Muscle layer of colon (tissue), 2 donors: ENCODE results near the gene HEMK1.

Source experiments
- H3K27ac ChIP-seq: one replicate; pipeline ENCODE4 v1.7.0; 2013; ENCODE audit warnings: low read depth, mild to moderate bottlenecking, low read length, moderate library complexity
- H3K27me3 ChIP-seq, 2 donors: one replicate each; pipeline ENCODE4 v1.7.0; 2013; ENCODE audit warnings: low read length in 2 of 2, mild to moderate bottlenecking in 2 of 2; ENCODE audit not compliant: insufficient read depth in 2 of 2, control insufficient read depth in 1 of 2
- H3K36me3 ChIP-seq: one replicate; pipeline ENCODE4 v1.7.0; 2013; ENCODE audit warnings: mild to moderate bottlenecking, low read length; ENCODE audit not compliant: insufficient read depth
- H3K4me1 ChIP-seq: one replicate; pipeline ENCODE4 v1.7.0; 2013; ENCODE audit warnings: mild to moderate bottlenecking, low read length; ENCODE audit not compliant: insufficient read depth
- H3K4me3 ChIP-seq, 2 donors: one replicate each; pipeline ENCODE4 v1.7.0; 2013; ENCODE audit warnings: low read length in 2 of 2, low read depth in 1 of 2, mild to moderate bottlenecking in 1 of 2, moderate library complexity in 1 of 2
- H3K9ac ChIP-seq: one replicate; pipeline ENCODE4 v1.7.0; 2013; ENCODE audit warnings: low read length
- H3K9me3 ChIP-seq: one replicate; pipeline ENCODE4 v1.7.0; 2013; ENCODE audit warnings: mild to moderate bottlenecking, low read length
- donor health status: abdominal sarcoma.
- donor health status: Adenocarcinoma of cecum.

HEMK1 gene

DNA sequence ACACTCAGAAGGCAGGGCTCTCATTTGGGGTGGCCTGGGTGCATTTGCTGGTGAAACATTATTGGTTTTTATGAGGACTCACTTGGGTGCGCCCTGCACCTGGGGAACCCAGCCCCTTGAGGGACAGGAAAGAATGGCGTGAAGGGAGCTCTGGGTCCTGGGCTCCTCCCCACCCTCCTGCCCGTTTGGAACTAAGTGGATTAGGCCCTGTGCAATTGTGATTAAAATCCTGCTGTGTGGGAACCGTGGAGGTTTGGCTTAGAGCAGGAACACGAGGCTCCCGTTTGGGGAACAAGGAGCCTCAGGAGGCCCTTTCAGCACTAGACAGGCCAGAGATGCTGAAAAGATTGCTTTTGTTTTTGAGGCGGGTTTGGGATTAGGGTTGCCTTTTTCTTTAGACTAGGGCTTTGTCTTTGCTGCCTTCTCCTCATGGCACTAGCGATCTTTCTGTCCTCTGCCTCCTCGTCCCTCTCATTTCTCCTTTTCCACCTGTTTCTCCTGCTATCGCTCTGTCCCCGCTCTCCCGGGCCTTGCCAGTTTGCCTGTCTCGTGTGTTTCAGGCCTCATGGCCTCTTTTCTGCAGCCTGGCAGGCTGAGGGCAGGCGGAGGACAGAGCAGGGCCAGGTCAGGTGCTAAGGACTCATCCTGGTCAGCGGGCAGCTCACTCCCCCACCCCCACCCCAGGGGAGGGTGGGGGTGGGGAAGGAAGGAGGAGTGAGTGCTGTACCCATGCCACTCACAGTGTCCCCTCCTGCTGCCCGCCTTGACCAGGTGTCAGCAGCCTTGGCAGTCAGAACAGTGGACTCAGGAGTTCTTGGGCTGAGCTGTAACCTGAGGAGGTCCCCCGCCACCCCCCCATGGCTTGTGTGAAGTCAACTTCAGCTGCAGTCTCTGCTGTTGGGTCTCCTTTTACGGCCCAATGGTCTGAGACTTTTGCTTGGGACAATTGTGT is 56.2 kb downstream of the HEMK1 start:
- Histone ChIP-seq H3K36me3 (peaks cover 8% of the 10 kb centered on the region), H3K9ac (no peak overlapping the region), H3K4me1 (peaks cover 3% of the 10 kb centered on the region), H3K9me3 (no peaks in the 10 kb centered on the region), H3K27me3 (no peaks in the 10 kb centered on the region), H3K27ac (no peak overlapping the region), H3K4me3 (no peak overlapping the region)

DNA sequence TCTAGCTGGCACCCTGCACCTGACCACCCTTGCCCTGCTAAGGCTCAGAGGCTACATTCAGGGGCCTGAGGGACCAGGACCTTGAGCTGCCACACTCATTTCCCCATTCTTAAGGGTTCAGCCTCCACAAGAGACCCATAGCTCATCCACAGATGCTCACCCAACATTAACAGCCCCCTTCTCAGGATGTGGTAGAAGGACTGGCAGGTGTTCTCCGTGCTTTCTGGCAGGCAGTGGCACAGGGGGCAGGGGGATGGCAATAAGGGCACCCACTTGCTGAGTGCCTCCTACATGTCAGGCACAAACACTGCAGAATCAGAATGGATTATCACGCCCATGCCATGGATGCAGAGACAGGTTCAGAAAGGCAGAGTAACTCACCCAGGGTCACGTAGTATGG is 57.1 kb downstream of the HEMK1 start:
- Histone ChIP-seq H3K4me1 (peaks cover 3% of the 10 kb centered on the region), H3K27ac (no peak overlapping the region), H3K9ac (no peak overlapping the region), H3K36me3 (peaks cover 8% of the 10 kb centered on the region), H3K27me3 (no peaks in the 10 kb centered on the region), H3K4me3 (no peak overlapping the region), H3K9me3 (no peaks in the 10 kb centered on the region)

DNA sequence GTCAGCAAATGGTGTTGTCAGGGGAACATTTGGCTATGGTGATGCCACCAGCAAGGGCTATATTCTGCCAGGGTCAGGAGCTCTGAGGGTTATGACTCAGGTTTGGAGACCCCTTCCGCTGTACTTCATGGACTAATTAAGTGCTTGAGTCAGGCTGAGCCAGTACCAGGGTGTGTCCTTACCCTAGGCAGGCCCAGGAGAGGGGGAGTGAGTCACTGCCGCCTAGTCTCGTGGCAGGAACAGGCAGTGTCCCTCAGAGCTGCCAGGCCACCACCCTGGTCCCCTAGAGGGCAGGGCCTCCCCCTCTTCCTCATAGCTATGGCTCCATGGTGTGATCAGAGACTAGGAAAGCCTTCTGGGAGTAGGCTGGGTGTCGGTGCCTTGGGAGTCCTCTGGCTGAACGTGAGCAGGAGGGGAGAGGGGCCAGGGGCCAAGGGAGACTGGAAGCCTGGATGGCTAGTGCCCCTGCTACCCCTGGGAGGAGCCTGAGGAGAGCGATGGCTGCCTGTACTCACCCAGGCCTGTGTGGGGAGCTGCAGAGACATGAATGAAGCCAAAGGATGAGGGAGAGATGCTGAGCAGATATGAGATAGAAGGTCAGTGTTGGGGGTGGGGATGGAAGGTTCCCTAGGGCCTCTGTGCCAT is 58.2 kb downstream of the HEMK1 start:
- Histone ChIP-seq H3K27me3 (no peaks in the 10 kb centered on the region), H3K9ac (no peak overlapping the region), H3K9me3 (no peaks in the 10 kb centered on the region), H3K27ac (no peak overlapping the region), H3K4me3 (no peak overlapping the region), H3K4me1 (peaks cover 3% of the 10 kb centered on the region), H3K36me3 (peaks cover 5% of the 10 kb centered on the region)

GRCh38 chr3:50628601-50629000 is 59.3 kb downstream of the HEMK1 start:
- Histone ChIP-seq H3K9ac (no peak overlapping the region), H3K4me1 (peaks cover 3% of the 10 kb centered on the region), H3K9me3 (no peaks in the 10 kb centered on the region), H3K4me3 (no peak overlapping the region), H3K27ac (no peak overlapping the region), H3K36me3 (peaks cover 5% of the 10 kb centered on the region), H3K27me3 (no peaks in the 10 kb centered on the region)

DNA sequence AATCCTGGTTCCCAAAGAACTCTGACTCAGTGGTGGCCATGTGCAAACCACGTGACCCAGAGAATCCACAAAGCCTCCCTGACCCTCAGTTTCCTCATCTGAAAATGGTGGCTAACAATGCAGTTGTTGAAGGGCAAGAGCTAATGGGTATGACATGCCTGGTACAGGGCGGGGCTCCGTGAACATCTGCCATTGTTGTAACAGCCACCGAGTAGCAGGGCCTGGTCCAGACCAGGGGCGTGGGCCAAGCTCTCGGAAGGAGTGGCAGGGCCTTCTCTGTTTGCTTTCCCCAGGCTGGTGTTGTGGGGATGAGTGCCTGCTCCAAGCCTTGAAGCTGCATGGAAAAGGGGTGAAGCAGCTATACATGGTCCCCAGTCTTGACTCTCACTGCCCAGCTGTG is 61.1 kb downstream of the HEMK1 start:
- Histone ChIP-seq H3K4me1 (no peaks in the 10 kb centered on the region), H3K27ac (no peak overlapping the region), H3K4me3 (no peak overlapping the region), H3K9ac (no peak overlapping the region), H3K27me3 (no peaks in the 10 kb centered on the region), H3K9me3 (no peaks in the 10 kb centered on the region), H3K36me3 (no peaks in the 10 kb centered on the region)

DNA sequence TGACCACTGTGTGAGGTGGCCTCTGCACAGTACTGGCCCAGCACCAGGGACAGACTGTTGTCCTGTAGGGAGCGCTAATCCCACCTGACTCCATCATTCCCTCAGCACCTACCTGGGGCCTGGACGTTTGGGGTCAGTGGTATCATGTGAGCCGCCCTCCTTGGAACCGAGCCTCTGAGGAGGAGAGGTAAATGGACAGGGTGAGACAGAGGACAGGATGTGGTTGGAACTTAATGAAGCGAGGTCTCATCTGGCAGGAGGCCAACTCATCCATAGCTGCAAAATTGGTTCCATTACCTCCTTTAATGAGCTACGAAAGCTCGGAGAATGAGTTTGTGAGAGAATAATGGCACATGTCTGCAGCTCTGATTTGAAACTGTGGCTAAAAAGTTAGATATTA is 61.6 kb downstream of the HEMK1 start:
- Histone ChIP-seq H3K9ac (no peak overlapping the region), H3K27me3 (no peaks in the 10 kb centered on the region), H3K36me3 (no peaks in the 10 kb centered on the region), H3K4me1 (no peaks in the 10 kb centered on the region), H3K4me3 (no peak overlapping the region), H3K27ac (no peak overlapping the region), H3K9me3 (no peaks in the 10 kb centered on the region)

DNA sequence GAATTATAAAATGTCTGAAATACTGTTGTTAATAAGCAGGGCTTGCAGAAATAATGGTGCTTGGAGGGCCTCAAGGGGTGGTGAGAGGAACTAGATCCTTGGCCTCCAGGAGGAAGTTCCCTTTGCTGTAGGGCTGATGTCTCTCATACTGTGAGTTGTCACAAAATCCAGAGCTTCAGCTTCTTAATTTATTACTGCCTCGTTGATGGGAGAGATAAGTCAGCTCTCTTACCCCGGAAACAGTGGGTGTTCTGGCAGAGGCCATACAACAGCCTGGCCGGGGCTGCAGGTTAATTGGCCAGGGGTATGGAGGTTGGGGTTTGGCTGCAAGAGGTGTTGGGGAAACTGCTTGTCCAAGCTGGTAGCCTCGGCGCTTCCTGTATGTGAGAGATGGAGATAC is 63.1 kb downstream of the HEMK1 start:
- no peak overlapping the region for H3K9ac ChIP-seq
- H3K36me3 ChIP-seq: no peaks in the 10 kb centered on the region
- H3K9me3 ChIP-seq: no peaks in the 10 kb centered on the region
- H3K4me3 ChIP-seq: no peak overlapping the region
- H3K27me3 ChIP-seq: no peaks in the 10 kb centered on the region
- H3K27ac ChIP-seq: no peak overlapping the region
- no peaks in the 10 kb centered on the region for H3K4me1 ChIP-seq

DNA sequence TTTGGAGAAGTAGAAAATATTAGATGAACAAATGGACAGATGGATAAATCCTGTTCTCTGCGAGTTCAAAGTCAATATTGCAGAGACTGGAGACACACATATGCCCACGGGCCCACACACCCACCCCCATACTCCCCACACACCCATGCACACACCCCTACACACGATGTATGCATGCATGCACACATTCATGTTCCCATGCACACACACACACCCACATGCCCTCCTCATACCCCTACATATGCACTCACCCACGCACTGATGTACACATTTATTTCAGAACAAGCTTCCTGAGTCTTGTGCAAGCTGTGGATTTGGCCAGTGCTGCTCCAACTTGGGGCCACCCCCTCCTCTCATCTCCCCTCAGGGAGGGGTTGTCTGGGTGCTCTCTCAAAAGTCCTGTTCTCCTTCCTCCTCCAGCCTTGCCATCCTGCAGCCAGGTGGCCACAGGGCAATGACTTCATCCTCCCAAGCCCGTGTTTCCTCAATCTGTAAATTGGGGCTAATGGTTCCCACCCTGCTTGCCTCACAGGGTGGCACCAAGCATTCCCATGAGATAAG is 64.0 kb downstream of the HEMK1 start:
- H3K27ac ChIP-seq: no peak overlapping the region

DNA sequence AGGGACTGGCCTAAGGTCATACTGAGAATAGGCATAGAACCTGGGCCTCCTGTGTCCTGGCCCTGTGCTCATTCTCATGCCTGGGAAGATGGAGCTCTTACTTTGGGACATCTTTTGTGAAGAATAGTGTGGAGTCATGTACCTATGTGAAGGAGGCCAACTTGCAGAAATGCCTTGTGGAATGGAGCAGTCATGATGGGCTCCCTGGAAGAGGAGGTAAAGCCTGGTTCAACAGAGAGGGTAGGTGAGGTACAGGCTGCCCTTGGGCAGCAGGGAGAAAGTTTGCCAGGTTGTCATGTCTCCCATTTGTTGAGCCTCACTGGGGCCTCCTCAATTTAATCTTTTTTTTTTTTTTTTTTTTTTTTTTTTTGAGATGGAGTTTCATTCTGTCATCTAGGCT is 65.7 kb downstream of the HEMK1 start:
- H3K27me3 ChIP-seq: no peaks in the 10 kb centered on the region
- H3K36me3 ChIP-seq: no peaks in the 10 kb centered on the region
- H3K27ac ChIP-seq: no peak overlapping the region
- no peaks in the 10 kb centered on the region for H3K4me1 ChIP-seq
- no peak overlapping the region for H3K9ac ChIP-seq
- no peaks in the 10 kb centered on the region for H3K9me3 ChIP-seq
- H3K4me3 ChIP-seq: no peak overlapping the region

More for the DNA sequence above, 64.0 kb downstream of the HEMK1 start:
- no peaks in the 10 kb centered on the region for H3K9me3 ChIP-seq
- H3K27me3 ChIP-seq: no peaks in the 10 kb centered on the region
- H3K9ac ChIP-seq: no peak overlapping the region
- no peaks in the 10 kb centered on the region for H3K36me3 ChIP-seq
- H3K4me1 ChIP-seq: no peaks in the 10 kb centered on the region
- no peak overlapping the region for H3K4me3 ChIP-seq

GRCh38 chr3:50637011-50637410 is 67.7 kb downstream of the HEMK1 start:
- Histone ChIP-seq H3K4me3 (no peak overlapping the region), H3K27ac (no peak overlapping the region), H3K9me3 (no peaks in the 10 kb centered on the region), H3K4me1 (no peaks in the 10 kb centered on the region), H3K36me3 (peaks cover 15% of the 10 kb centered on the region), H3K27me3 (no peaks in the 10 kb centered on the region), H3K9ac (no peak overlapping the region)

DNA sequence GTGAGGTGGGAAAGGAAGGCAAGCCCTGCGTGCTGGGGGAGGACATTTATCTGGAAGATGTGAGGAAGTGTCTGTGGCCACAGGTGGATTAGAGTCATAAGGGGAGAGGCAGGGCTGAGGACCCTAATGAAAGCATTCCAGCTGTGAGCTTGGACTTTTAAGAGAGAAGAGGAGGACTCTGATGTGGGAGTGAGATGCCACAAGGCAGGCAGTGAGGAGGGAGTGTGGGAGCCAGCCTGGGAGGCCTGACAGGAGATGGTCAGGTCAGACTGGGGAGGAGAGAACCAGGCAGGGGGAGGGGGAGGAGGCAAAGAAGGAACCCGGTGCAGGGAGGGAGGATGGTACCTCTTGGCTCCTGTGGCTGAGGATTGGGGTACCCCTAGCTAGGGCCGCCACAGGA is 68.6 kb downstream of the HEMK1 start:
- no peaks in the 10 kb centered on the region for H3K27me3 ChIP-seq
- H3K4me1 ChIP-seq: no peaks in the 10 kb centered on the region
- H3K9ac ChIP-seq: no peak overlapping the region
- H3K27ac ChIP-seq: no peak overlapping the region
- peaks cover 22% of the 10 kb centered on the region for H3K36me3 ChIP-seq
- no peak overlapping the region for H3K4me3 ChIP-seq
- H3K9me3 ChIP-seq: no peaks in the 10 kb centered on the region
